HG02840 (cell line): Measurements from ENCODE around the gene ARPIN.
"Not testable (repeated sequence)": the region's sequence is repeated elsewhere in the genome, so short reads cannot be mapped to it uniquely, and the experiment has no call there.

Source experiments
- ATAC-seq: cut with Tn5 transposase; IDR thresholded peaks from one replicate; pipeline ENCODE4 v1.9.1; 2021; ENCODE audit warnings: mild to moderate bottlenecking, moderate library complexity, moderate number of reproducible peaks; ENCODE audit not compliant: unreplicated experiment, low FRiP score

The ARPIN gene

GRCh38 chr15:89880727-89881126, 32.0 kb downstream of the ARPIN start:
- ATAC-seq: no peak

DNA sequence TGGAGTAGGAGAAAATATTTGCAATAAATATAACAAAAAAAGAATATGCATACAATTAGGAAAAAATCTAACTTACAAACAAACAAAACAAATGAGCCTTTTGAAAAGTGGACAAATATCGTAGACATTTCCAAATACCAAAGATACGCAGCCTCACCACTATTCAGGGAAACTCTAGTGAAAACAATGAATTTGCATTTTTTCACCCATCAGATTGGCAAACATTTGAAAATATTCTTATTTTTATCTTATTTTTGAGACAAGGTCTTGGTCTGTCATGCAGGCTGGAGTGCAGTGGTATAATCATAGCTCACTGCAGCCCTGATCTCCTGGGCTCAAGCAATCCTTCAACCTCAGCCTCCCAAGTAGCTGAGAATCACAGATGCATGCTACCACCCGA, 34.4 kb downstream of the ARPIN start:
- no peak for ATAC-seq

- no peak for ATAC-seq
Observed at GRCh38 chr15:89877083-89877425, 35.7 kb downstream of the ARPIN start.

GRCh38 chr15:89876396-89877082, 36.2 kb downstream of the ARPIN start:
- no peak for ATAC-seq

- no peak for ATAC-seq
Observed at GRCh38 chr15:89875741-89876140, 37.0 kb downstream of the ARPIN start.

- ATAC-seq: no peak
Observed at GRCh38 chr15:89874926-89875564, 37.7 kb downstream of the ARPIN start.

GRCh38 chr15:89870688-89871288, 42.0 kb downstream of the ARPIN start:
- ATAC-seq: no peak

DNA sequence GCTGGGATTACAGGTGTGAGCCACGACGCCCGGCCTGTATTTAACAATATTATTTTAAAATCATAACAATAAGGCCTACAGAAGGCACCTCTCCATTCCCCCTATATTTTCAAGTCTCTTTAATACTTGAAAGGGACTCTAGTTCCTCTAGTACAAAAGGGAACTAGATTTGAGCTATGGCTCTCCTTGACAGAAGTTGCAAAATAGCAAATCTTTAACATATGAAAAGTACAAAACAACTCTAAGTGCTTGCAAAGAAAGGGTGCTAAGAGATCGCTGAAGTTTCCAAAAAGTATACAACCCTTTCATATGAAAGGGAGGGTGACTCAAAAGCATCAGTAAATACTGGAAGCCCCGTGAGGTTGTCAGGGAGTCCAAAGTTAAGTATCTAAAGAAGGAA, 42.7 kb downstream of the ARPIN start:
- ATAC-seq: no peak

GRCh38 chr15:89869490-89869889, 43.3 kb downstream of the ARPIN start:
- not testable (repeated sequence) for ATAC-seq

GRCh38 chr15:89864958-89865739, 47.6 kb downstream of the ARPIN start:
- ATAC-seq: no peak

DNA sequence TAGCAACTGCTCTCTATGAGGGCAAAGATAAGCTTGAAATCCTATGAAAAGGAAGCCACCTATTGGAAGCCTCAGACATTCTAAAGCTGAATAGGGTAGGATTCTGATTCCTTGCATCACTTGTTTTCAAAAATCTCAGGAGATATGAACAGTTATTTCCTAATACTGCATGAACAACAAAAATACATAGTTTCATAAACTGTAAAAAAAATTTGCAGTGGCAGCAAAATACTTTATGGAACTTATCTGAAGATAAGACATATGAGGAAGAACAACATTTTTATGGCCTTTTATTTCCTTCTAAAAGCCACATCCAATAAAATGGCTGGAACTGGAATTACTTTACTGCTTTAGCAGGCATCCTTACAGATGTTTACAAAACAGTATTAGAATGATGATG, 48.8 kb downstream of the ARPIN start:
- ATAC-seq: no peak

GRCh38 chr15:89860891-89861290, 51.9 kb downstream of the ARPIN start:
- ATAC-seq: no peak

DNA sequence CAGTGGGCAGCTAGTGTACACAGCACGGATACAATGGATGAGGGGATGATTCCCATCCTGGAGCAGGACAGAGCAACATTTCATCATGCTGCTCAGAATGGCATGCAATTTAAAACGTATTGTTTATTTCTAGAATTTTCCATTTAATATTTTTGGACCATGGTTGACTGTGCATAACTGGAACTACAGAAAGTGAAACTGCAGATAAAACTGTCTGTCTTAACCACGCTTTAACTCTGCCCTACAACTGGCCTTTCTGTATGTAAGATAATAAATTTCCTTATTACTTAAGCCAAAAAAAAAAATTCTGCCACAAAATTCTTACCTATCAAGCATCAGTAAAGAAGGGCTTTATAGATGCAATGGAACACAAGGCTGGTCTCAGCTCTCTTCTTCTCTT, 52.3 kb downstream of the ARPIN start:
- no peak for ATAC-seq

GRCh38 chr15:89858661-89859458, 53.9 kb downstream of the ARPIN start:
- ATAC-seq: no peak

GRCh38 chr15:89857673-89858072, 55.1 kb downstream of the ARPIN start:
- no peak for ATAC-seq

DNA sequence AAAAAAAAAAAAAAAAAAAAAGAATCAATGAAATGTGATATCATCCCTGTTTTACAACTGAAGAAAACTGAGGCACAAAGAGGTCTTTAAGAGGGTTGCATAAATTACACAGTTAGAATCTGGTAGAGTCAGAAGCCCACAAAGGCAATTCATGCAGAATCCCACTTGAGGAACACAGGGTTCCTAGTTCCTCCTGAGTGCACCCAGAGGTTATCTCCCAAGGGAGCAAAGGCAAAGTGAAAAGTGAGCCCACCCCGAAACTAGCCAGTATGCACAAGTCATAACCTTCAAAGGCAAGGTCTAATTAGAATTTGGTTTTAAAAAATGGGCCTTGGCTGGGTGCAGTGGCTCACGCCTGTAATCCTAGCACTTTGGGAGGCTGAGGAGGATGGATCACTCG, 56.8 kb downstream of the ARPIN start:
- ATAC-seq: no peak

DNA sequence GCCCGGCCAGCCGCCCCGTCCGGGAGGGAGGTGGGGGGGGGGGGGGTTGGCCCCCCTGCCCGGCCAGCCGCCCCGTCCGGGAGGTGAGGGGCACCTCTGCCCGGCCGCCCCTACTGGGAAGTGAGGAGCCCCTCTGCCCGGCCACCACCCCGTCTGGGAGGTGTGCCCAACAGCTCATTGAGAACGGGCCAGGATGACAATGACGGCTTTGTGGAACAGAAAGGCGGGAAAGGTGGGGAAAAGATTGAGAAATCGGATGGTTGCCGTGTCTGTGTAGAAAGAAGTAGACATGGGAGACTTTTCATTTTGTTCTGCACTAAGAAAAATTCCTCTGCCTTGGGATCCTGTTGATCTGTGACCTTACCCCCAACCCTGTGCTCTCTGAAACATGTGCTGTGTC, 57.9 kb downstream of the ARPIN start:
- ATAC-seq: not testable (repeated sequence)

DNA sequence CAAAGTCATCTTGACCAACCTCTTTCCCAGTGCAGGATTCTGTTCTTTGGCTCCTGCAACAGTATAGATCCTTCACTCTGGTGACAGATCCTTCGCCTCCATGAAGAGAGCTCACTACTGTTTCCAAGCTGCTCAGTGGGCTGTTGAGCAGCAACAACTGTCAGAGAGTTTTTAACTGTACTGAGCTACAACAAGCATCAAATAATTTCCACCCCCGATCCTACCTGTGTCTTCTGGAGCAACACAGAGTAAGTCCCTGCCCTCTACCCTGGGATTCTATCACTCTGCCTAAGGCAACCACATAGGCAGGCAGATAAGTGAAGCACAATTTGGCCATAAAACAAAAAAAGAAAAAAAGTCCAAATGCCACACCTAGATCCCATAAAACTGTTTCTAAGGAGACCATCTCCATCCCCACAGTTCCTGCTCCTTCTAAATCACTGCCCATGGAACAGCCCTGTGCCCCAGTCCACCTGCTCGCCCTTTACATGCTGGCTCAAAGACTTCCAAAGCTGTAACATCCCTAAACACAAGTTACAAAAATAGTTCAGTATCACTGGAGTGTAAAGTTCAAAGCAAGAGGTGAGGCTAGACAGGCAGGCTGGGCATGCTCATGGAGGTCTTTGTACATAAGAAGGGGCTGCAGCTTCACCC, 60.3 kb downstream of the ARPIN start:
- ATAC-seq: no peak

DNA sequence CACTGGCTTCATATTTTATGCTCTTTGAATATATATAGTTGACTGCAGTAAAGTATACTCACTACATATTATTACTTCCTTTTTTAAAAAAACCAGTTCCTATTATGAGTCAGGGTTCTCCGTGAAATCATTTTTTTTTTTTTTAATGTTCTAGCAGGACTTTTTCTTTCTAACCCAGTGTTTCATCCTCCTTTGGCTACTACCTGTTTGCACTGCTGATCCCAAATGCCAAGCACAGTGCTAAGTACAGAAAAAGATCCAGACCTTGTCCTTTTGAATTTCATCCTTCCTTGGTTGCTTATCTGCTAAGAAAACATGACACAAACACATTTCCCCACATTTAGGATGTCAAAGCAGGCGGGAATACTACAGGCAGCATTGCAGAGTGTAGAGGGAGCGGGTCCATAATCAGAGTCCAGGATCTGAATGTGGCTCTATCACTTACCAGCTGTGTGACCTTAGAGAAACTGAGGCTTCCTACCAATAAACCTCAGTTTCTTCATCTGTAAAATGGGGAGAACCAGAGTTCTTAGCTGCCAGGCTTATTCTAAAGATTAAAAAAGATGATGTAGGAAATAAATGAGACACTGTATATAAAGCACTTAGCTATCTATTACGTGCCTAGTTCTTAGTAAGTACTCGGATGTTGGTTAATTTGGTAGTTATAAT, 60.9 kb downstream of the ARPIN start:
- ATAC-seq: no peak

GRCh38 chr15:89848970-89849292, 63.8 kb downstream of the ARPIN start:
- no peak for ATAC-seq
